AG09309 (cell line): ENCODE measurements around the gene CNOT1.
"Not testable (repeated sequence)": the region's sequence is repeated elsewhere in the genome, so short reads cannot be mapped to it uniquely, and the experiment has no call there.

Experiments
- DNase-seq: peaks from one replicate; pipeline ENCODE4 v3.0.0-alpha.2; 2010; ENCODE audit warnings: low read depth
- H3K4me3 ChIP-seq: 2 replicates; pipeline ENCODE4 v1.5.1; 2011; ENCODE audit warnings: mild to moderate bottlenecking, low read depth, low read length, moderate library complexity; ENCODE audit not compliant: control insufficient read depth
- CTCF ChIP-seq: IDR thresholded peaks from 2 replicates; pipeline ENCODE4 v1.5.1; 2011; ENCODE audit warnings: mild to moderate bottlenecking, low read depth, low read length, inconsistent platforms; ENCODE audit not compliant: insufficient read depth, control insufficient read depth; ENCODE audit errors: missing control alignments

The CNOT1 gene

GRCh38 chr16:58584831-58585505 lies 44.7 kb downstream of the CNOT1 start:
- no peak for DNase-seq
- TF ChIP-seq CTCF: no peak
- H3K4me3 ChIP-seq: no peak overlapping the region

- no peak overlapping the region for H3K4me3 ChIP-seq
- no peak for TF ChIP-seq CTCF
- no peak for DNase-seq
Measured at GRCh38 chr16:58582971-58583765, 46.5 kb downstream of the CNOT1 start.

GRCh38 chr16:58582133-58582532 lies 47.5 kb downstream of the CNOT1 start:
- DNase-seq: no peak
- H3K4me3 ChIP-seq: no peak overlapping the region
- no peak for TF ChIP-seq CTCF

GRCh38 chr16:58579587-58579986 lies 50.0 kb downstream of the CNOT1 start:
- no peak overlapping the region for H3K4me3 ChIP-seq
- no peak for TF ChIP-seq CTCF
- no peak for DNase-seq

- H3K4me3 ChIP-seq: no peak overlapping the region
- no peak for DNase-seq
- TF ChIP-seq CTCF: no peak
Measured at GRCh38 chr16:58578642-58579041, 51.0 kb downstream of the CNOT1 start.

- DNase-seq: no peak
- TF ChIP-seq CTCF: no peak
- no peak overlapping the region for H3K4me3 ChIP-seq
Measured at GRCh38 chr16:58577141-58577540, 52.5 kb downstream of the CNOT1 start.

GRCh38 chr16:58574895-58575294 lies 54.7 kb downstream of the CNOT1 start:
- TF ChIP-seq CTCF: no peak
- H3K4me3 ChIP-seq: no peak overlapping the region
- no peak for DNase-seq

- H3K4me3 ChIP-seq, DNase-seq: not testable (repeated sequence)
Measured at GRCh38 chr16:58565697-58566096, 63.9 kb downstream of the CNOT1 start.
